ENCODE results near the gene DENND2C. TPM values are rescaled to one million over a fixed set of nuclear protein-coding genes. Genes with fewer than 3 reads are reported as not detected.

Gene DENND2C
- polyA plus RNA-seq, 1 donor from 2014 or later: 0.26 TPM

DNA sequence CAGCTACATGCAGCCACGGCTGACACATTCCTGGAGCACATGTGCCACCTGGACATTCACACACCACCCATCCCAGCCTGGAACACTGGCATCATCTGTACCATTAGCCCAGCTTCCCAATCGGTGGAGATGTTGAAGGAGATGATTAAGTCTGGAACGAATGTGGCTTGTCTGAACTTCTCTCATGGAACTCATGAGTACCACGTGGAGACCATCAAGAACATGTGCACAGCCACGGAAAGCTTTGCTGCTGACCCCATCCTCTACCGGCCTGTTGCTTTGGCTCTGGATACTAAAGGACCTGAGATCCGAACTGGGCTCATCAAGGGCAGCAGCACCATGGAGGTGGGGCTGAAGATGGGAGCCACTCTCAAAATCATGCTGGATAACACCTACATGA is 133.8 kb downstream of the DENND2C start:
- H3K9me3 ChIP-seq (ENCODE audit: low read length): no peaks in the 10 kb centered on the region
- no peaks in the 10 kb centered on the region for H4K20me1 ChIP-seq (ENCODE audit: insufficient read depth)
- TF ChIP-seq, protein P1, sequence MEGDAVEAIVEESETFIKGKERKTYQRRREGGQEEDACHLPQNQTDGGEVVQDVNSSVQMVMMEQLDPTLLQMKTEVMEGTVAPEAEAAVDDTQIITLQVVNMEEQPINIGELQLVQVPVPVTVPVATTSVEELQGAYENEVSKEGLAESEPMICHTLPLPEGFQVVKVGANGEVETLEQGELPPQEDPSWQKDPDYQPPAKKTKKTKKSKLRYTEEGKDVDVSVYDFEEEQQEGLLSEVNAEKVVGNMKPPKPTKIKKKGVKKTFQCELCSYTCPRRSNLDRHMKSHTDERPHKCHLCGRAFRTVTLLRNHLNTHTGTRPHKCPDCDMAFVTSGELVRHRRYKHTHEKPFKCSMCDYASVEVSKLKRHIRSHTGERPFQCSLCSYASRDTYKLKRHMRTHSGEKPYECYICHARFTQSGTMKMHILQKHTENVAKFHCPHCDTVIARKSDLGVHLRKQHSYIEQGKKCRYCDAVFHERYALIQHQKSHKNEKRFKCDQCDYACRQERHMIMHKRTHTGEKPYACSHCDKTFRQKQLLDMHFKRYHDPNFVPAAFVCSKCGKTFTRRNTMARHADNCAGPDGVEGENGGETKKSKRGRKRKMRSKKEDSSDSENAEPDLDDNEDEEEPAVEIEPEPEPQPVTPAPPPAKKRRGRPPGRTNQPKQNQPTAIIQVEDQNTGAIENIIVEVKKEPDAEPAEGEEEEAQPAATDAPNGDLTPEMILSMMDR (IDR thresholded peaks at IDR 0.05; ENCODE audit: poor library complexity, severe bottlenecking): no peak
- TF ChIP-seq, protein P2, sequence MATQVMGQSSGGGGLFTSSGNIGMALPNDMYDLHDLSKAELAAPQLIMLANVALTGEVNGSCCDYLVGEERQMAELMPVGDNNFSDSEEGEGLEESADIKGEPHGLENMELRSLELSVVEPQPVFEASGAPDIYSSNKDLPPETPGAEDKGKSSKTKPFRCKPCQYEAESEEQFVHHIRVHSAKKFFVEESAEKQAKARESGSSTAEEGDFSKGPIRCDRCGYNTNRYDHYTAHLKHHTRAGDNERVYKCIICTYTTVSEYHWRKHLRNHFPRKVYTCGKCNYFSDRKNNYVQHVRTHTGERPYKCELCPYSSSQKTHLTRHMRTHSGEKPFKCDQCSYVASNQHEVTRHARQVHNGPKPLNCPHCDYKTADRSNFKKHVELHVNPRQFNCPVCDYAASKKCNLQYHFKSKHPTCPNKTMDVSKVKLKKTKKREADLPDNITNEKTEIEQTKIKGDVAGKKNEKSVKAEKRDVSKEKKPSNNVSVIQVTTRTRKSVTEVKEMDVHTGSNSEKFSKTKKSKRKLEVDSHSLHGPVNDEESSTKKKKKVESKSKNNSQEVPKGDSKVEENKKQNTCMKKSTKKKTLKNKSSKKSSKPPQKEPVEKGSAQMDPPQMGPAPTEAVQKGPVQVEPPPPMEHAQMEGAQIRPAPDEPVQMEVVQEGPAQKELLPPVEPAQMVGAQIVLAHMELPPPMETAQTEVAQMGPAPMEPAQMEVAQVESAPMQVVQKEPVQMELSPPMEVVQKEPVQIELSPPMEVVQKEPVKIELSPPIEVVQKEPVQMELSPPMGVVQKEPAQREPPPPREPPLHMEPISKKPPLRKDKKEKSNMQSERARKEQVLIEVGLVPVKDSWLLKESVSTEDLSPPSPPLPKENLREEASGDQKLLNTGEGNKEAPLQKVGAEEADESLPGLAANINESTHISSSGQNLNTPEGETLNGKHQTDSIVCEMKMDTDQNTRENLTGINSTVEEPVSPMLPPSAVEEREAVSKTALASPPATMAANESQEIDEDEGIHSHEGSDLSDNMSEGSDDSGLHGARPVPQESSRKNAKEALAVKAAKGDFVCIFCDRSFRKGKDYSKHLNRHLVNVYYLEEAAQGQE (IDR thresholded peaks at IDR 0.05; ENCODE audit: borderline replicate concordance): no peak
- no peak for TF ChIP-seq RAD21 (conservative IDR thresholded peaks at IDR 0.05)
- TF ChIP-seq TAF1 (IDR thresholded peaks at IDR 0.05; ENCODE audit: low read depth): no peak
- TF ChIP-seq MXI1 (conservative IDR thresholded peaks at IDR 0.05; ENCODE audit: poor library complexity, severe bottlenecking): no peak
- TF ChIP-seq EZH2 (IDR thresholded peaks at IDR 0.05; ENCODE audit: borderline replicate concordance, insufficient read depth, low read length, poor library complexity, severe bottlenecking): no peak
- no peak for TF ChIP-seq EP300 (conservative IDR thresholded peaks at IDR 0.05; ENCODE audit: poor library complexity, severe bottlenecking)
- TF ChIP-seq POLR2AphosphoS5 (IDR thresholded peaks at IDR 0.05): no peak
- TF ChIP-seq SMC3 (conservative IDR thresholded peaks at IDR 0.05; ENCODE audit: poor library complexity): no peak
- H3K79me2 ChIP-seq (replicated peaks; ENCODE audit: insufficient read depth, low read length): no peaks in the 10 kb centered on the region
- no peak overlapping the region for H3K4me2 ChIP-seq (ENCODE audit: low read length)
- no peaks in the 10 kb centered on the region for H3K9me2 ChIP-seq (ENCODE audit: insufficient read depth, low read length)
- H3K4me3 ChIP-seq (ENCODE audit: low read length): no peak overlapping the region
- no peaks in the 10 kb centered on the region for H3F3A ChIP-seq (ENCODE audit: insufficient read depth, low read length, poor library complexity, severe bottlenecking)
- H3K9ac ChIP-seq (ENCODE audit: low read length): no peak overlapping the region
- no peak overlapping the region for H3K27ac ChIP-seq (ENCODE audit: low read length)
- H3K36me3 ChIP-seq (ENCODE audit: insufficient read depth, low read length): no peaks in the 10 kb centered on the region
- H2AFZ ChIP-seq (ENCODE audit: low read depth, low read length): no peak overlapping the region
- no peaks in the 10 kb centered on the region for H3K27me3 ChIP-seq (ENCODE audit: insufficient read depth, low read depth, low read length)

DNA sequence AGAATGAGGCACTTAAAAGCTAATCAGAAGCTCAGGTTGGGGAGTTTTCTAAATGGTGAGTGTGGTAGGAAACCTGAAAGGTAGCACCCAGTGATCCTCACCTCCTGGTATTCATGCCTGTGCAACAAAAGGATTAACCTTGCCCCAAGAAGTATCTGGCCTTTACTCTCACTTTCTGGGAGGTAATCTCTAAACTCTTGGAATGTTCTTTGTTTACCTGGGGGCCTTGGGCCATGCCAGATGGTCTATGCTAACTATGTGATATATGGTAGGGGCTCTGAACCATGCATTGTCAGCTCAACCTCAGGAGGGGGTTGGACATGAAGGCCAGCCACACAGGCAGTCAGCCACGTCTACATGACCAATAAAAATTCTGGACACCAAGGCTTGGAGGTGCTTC is 134.4 kb downstream of the DENND2C start:
- no peak for TF ChIP-seq RAD21 (conservative IDR thresholded peaks at IDR 0.05)
- TF ChIP-seq EP300 (conservative IDR thresholded peaks at IDR 0.05; ENCODE audit: poor library complexity, severe bottlenecking): no peak
- no peak for TF ChIP-seq SMC3 (conservative IDR thresholded peaks at IDR 0.05; ENCODE audit: poor library complexity)
- no peak for TF ChIP-seq POLR2AphosphoS5 (IDR thresholded peaks at IDR 0.05)
- no peak for TF ChIP-seq MXI1 (conservative IDR thresholded peaks at IDR 0.05; ENCODE audit: poor library complexity, severe bottlenecking)
- TF ChIP-seq, protein P1 (IDR thresholded peaks at IDR 0.05; ENCODE audit: poor library complexity, severe bottlenecking): no peak
- TF ChIP-seq TAF1 (IDR thresholded peaks at IDR 0.05; ENCODE audit: low read depth): no peak
- no peak for TF ChIP-seq EZH2 (IDR thresholded peaks at IDR 0.05; ENCODE audit: borderline replicate concordance, insufficient read depth, low read length, poor library complexity, severe bottlenecking)
- TF ChIP-seq, protein P2 (IDR thresholded peaks at IDR 0.05; ENCODE audit: borderline replicate concordance): no peak
- Histone ChIP-seq H3K4me2 (ENCODE audit: low read length) (no peak overlapping the region), H3K9me2 (ENCODE audit: insufficient read depth, low read length) (no peaks in the 10 kb centered on the region), H3K27ac (ENCODE audit: low read length) (no peak overlapping the region), H3K79me2 (replicated peaks; ENCODE audit: insufficient read depth, low read length) (no peaks in the 10 kb centered on the region), H3K4me3 (ENCODE audit: low read length) (no peak overlapping the region), H2AFZ (ENCODE audit: low read depth, low read length) (no peak overlapping the region), H3K27me3 (ENCODE audit: insufficient read depth, low read depth, low read length) (no peaks in the 10 kb centered on the region), H3F3A (ENCODE audit: insufficient read depth, low read length, poor library complexity, severe bottlenecking) (no peaks in the 10 kb centered on the region), H3K9ac (ENCODE audit: low read length) (no peak overlapping the region), H3K9me3 (ENCODE audit: low read length) (no peaks in the 10 kb centered on the region), H4K20me1 (ENCODE audit: insufficient read depth) (no peaks in the 10 kb centered on the region), H3K36me3 (ENCODE audit: insufficient read depth, low read length) (no peaks in the 10 kb centered on the region)
